ENCODE results near the gene CD1C.
"Not testable (repeated sequence)": the region's sequence is repeated elsewhere in the genome, so short reads cannot be mapped to it uniquely, and the experiment has no call there.

The CD1C gene

GRCh38 chr1:158289811-158290210 is at the start of gene CD1C:
TSS of gene CD1C (plus strand) at chr1:158289923. CDS start at chr1:158290065, 142 bp downstream.
- DNase-seq = no peak

GRCh38 chr1:158246650-158247049 is 43.1 kb upstream of the CD1C start:
- no peak for DNase-seq

- no peak for DNase-seq
Measured at GRCh38 chr1:158248118-158248517, 41.6 kb upstream of the CD1C start.

GRCh38 chr1:158248771-158249170 is 41.0 kb upstream of the CD1C start:
- no peak for DNase-seq

- DNase-seq = no peak
Measured at GRCh38 chr1:158249646-158250045, 40.1 kb upstream of the CD1C start.

- DNase-seq = no peak
Measured at GRCh38 chr1:158251163-158251562, 38.6 kb upstream of the CD1C start.

- DNase-seq = no peak
Measured at GRCh38 chr1:158255656-158256055, 34.1 kb upstream of the CD1C start.

GRCh38 chr1:158256747-158257146 is 33.0 kb upstream of the CD1C start:
- DNase-seq = not testable (repeated sequence)

- no peak for DNase-seq
Measured at GRCh38 chr1:158257888-158258287, 31.8 kb upstream of the CD1C start.

GRCh38 chr1:158259117-158259516 is 30.6 kb upstream of the CD1C start:
- DNase-seq = no peak

- no peak for DNase-seq
Measured at GRCh38 chr1:158272681-158273080, 17.0 kb upstream of the CD1C start.

GRCh38 chr1:158274797-158275196 is 14.9 kb upstream of the CD1C start:
- DNase-seq = no peak

GRCh38 chr1:158282421-158282820 is 7.3 kb upstream of the CD1C start:
- not testable (repeated sequence) for DNase-seq

- DNase-seq = no peak
Measured at GRCh38 chr1:158283965-158284364, 5.8 kb upstream of the CD1C start.

- DNase-seq = no peak
Measured at GRCh38 chr1:158285756-158286241, 3.9 kb upstream of the CD1C start.

GRCh38 chr1:158286487-158286886 is 3.2 kb upstream of the CD1C start:
- DNase-seq = no peak

- DNase-seq = no peak
Measured at GRCh38 chr1:158286941-158287346, 2.8 kb upstream of the CD1C start.

GRCh38 chr1:158290321-158290844 is 660 bp downstream of the CD1C start:
- DNase-seq = no peak

GRCh38 chr1:158295791-158296190 is 6.1 kb downstream of the CD1C start:
- DNase-seq = no peak

GRCh38 chr1:158310623-158311022 is 20.9 kb downstream of the CD1C start:
- DNase-seq = no peak

- no peak for DNase-seq
Measured at GRCh38 chr1:158311066-158311465, 21.3 kb downstream of the CD1C start.

GRCh38 chr1:158323866-158324265 is 34.1 kb downstream of the CD1C start:
- DNase-seq = no peak

GRCh38 chr1:158324395-158324794 is 34.7 kb downstream of the CD1C start:
- DNase-seq = no peak

- no peak for DNase-seq
Measured at GRCh38 chr1:158327481-158327880, 37.8 kb downstream of the CD1C start.

- DNase-seq = no peak
Measured at GRCh38 chr1:158328426-158328825, 38.7 kb downstream of the CD1C start.

- no peak for DNase-seq
Measured at GRCh38 chr1:158329300-158329699, 39.6 kb downstream of the CD1C start.
